HG02588 (cell line): Measurements from ENCODE around the gene GCK.

Experiments
- ATAC-seq: cut with Tn5 transposase; IDR thresholded peaks from one replicate; pipeline ENCODE4 v1.9.1; 2021; ENCODE audit warnings: mild to moderate bottlenecking, moderate library complexity; ENCODE audit not compliant: unreplicated experiment

Gene GCK

DNA sequence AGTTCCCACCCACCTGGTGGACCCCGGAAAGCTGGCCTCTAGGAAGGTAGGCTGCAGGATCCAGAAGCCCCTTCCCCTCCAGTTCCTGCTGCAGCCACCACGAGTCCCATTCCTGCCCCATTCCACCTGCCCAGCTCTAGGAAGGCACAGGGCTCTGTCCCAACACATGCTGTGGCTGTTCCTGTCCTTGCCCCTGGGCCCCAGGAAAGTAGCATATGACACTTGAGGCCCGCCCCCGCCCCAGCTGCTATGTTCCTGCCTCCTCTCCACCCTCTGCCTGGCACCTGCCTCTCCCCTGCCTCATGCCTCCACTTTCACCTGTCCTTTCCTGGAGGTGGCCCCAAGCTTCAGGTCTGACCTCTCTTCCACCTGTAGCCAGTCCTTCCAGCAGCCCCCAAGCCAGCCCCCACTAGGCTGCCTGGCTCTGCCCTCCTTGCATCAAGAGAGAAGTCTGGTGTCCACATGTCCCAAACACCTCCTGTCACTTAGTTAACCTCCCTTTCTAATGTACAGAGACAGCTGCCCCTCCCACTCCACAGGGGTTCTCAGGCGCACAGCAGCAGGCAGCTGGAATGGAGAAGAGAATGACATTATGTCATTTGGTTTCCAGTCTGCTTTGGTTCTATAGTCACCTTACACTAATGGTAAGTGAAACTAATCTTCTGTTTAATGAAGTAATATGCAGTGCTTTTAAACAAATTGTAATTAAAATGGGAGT, 34.3 kb upstream of the GCK start:
- no peak for ATAC-seq

DNA sequence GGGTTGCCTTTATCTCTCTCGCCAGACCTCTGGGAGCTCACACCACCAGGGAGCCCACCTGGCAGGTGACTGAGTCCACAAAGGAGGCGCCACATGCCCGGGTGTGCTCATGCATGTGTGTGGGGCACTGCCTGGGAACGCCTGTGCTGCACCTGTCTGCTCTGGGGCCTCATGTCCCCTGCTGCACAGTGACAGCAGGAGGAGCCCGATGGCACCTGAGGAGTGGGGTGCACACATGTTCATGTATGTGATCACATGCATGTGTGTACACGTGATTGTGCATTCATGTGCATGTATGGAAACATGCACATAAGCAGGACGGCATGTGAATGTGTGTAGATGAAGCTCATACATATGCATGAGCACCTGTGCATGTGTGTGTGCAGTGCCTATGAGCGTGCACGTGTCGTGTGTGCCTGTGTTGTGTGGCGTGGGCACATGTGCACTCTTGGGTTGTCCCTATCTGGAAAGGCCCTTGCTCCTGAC, 33.6 kb upstream of the GCK start:
- ATAC-seq: no peak

DNA sequence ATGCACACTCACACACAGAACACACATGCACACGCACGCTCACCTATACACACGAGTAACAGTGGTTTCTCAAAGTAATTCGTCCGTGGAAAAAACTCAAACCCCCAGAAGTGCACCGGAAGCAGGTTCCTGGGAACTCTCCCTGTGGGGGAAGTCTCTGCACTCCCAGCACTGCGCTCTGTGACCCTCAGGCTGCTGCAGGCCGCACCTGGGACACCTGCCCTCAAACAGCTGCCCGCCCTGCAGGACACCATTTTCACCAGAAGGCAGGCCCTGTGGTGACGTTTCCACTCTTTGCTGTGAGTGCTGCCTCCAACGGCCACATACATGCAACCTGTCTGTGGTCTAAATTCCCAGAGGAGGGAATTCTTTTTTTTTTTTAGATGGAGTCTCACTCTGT, 32.8 kb upstream of the GCK start:
- ATAC-seq: no peak

DNA sequence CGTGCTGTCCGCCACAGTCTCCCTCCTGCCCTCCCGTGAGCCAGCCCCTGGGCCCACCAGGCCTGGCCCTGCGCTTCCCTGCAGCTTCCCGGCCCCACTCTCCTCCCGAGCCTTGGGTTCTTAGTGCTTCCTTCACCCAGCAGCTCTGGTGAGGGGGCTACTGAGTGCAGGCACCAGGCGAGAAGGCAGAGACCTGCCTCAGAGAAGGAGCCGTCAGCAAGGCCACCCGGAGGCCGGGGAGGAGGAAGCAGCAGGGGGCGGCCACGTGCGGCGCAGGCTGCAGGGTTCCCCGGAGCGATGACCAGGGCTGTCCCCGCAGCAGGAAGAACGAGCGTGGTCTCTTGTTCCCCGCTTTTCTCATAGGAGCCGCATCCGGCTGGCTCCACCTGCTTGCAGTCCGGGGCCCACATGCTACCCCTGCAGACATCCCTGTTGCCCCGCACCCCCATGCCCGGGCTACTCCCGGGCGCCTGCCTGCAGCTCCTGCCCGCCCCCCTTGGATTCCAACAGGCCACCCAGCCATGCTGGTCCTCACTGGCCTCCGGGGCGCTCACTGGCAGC, 32.1 kb upstream of the GCK start:
- no peak for ATAC-seq

DNA sequence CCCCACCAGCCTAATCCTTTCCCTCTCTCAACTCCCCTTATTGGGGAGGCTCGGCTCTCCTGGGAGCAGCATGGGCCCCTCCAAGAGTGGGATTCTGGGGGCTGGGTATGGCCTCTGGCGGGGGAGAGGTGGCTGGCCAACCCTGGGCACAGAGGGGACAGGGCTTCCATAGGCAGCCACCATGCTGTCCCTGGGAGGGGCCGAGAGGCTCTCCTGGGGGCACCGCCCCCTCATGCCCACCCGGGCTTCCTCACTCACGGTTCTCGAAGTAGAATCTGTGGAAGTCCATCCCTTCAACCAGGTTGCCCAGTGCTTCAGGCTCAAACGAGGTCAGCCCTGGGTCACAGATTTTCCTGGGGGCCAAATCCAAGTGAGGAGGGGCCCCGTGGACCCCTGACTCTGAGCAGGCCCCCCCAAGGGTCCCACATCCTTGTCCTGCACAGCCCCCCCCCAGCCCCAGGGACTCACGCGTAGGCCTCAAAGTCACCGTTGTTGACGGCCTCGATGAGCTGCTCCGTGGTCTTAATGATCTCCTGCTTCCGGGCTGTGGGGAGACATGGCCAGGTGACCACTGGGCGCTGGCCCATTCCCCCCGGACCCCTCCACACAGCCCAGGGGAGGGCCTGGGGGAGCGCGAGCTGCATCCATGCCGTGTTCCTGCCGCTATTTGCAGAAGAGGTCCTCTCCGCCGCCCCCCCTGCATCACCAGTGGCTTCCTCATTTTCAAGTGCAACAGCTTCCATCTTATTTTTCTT, 31.3 kb upstream of the GCK start:
- no peak for ATAC-seq

DNA sequence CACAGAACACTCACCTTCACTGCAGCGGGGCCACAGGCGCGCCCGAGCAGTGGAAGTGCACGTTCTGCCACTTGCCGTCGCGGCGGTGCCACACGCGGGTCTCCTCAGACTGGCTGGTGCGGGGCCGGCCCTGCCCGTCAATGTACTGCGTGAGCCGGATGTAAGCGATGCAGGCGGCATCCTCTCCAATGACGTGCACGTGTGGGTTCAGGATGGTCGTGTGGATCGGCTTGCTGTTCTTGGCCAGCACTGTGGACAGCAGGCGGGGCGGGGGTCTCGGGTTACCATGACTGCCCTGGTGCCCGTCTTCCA, 30.8 kb upstream of the GCK start:
- ATAC-seq: no peak

DNA sequence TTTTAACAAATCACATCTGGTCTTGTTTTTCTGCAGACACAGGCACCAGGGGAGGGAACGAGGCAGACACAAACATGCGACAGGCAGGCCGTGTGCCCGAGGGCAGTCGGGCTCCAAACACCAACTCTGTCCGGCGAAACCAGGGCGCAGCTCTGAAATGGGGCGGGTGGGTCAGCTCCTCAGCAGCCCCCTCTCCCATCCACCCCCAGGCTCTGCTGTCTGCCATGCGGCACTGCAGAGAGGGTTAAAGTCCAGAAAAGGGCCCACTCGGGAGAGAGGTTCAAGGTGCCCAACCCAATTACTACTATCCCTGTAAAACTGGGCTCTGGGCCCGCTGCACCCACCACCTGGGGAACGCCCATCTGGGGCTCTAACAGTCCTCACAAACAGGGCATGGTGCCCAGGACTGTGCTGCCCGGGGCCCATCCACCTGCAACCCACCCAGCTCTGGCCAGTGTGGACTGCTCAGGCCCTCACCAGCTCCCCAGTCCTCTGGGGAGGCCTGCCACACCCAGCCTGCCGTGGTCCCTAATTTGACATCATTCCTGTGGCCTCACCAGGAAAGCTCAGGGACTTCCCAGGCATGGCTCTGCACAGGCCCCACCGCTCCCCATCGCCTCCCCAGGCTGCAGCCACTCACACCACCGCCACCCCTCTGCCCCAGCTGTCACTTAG, 30.3 kb upstream of the GCK start:
- ATAC-seq: no peak

DNA sequence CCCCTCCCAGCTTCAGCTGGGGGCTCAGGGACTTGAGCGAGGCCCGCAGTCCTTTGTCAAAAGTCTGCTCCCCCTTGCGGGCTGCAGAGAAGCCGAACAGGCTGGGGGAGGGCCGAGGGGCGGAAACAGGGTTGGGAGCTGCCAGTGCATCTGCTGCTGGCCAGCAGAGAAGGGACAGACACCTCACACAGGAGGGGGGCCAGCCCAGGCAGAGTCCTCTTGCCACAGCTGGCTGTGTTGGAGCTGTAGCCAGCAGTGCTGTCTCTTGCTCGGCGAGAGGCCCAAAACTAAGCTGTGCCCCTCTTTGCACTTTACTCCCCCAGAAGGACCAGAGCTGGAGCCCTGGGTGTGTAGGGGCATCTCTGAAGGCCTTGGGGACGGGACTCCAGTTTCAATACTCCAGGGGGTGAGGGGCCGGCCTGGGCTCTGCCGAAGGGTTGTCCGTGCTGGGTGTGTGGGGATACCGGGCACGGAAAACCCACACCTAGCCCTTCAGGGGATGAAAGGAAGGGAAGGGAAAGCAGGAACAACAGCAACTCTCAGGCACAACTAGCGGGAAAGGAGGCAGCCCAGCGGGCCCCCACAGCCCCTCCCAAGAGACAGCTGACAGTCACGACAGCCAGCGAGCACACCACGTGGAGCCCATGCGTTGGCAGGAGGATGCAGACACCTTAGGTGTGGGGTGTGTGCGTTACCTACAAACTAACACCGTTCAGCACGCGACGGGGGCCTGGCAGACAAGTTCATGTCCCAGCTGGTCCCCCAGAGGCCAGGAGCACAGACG, 29.4 kb upstream of the GCK start:
- no peak for ATAC-seq

DNA sequence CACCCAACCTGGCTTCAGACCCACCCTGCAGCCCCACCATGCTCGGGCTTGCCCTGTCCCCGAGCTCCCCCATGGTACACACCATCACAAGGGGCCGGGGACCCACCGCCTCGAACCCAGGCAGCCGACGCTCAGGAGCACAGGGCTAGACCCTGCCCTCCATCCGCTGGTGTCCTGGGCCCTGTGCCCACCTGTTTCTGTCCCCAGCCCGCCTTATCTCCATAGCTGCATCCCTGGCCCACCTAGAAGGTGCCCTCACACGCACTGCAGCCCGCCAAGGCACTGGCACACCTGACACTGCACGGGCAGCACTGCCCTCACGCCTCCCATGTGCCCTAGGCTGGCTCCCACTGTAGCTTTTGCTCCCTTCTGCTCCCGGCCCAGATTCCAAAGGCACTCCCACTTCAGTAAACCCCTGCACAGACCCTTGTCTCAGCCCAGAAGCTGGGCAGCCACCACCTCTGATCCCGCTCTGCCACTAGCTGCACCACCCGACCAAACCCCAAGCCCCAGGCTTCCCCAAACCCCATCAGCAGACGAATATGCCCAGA, 28.7 kb upstream of the GCK start:
- ATAC-seq: no peak

DNA sequence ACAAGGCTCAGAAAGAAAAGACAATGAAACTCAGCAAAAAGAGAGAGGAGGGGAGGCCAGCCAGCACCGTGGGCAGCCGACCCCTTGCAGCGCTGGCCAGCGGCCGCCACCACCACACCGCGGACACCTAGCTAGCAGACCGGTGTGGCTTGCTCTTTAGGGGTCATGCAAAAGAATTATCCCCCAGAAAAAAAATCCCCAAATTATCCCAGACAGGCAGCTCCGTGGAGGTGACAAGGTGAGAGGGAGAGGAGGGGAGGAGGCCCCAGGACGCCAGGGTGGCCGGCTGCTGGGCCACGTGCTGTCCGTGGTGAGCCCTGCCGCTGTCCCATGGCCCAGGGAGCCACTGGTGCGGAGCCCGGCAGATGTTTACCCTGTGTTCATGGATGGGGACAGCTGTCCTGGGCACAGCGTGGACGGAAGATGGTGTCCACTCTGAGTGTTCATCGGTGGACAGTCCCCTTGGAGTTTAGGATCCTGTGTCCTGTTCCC, 28.0 kb upstream of the GCK start:
- ATAC-seq: no peak

DNA sequence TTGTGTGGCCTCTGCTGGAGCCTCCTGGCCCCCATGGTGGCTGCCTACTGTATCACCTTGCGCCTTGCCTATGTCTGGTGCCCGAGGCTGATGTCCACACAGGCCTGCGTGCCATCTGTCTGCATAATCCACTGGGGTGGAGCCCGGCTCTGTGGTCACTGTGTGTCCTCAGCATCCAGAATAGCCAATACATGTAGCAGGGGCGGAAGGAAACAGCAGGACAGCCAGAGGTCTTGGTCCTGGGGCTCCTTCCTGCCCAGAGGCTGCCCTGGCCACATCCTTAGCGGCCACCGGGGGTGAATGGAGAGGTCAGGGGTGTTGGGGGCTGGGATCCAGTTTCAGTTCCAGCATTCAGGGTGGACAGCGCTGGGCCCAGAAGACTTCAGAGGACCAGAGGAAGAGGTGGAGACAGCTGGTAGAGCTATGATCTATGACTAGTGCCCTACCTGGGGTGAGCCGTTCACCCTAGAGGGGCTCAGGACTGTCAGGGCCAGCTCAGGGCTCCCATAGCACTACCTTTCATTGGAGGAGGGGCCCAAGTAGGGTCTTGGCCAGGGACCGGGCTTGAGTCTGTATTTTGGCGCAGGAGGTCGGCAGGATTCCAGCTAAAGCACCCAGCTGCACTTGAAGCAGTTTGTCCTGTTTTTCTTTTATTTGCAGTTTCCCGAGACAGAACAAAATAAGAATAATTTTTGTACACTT, 27.4 kb upstream of the GCK start:
- no peak for ATAC-seq

DNA sequence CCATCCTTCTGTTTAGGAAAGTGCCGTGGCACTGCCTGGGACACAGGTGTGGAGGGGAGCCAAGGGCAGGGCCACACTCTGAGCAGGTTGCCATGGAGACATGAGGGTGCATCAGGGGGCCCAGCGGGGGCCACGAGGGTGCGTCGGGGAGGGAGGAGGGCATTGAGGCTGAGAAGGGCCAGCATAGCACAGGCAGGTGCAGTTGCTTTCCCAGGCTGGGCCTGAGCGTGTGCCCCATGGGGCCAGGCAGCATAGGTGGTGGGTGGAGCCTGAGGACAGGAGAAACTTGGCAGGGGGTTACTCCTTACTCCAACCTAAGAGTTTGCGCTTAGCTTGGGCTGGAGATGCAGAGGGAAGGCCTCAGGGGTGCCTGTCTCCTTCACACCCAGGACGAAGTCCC, 26.8 kb upstream of the GCK start:
- no peak for ATAC-seq

DNA sequence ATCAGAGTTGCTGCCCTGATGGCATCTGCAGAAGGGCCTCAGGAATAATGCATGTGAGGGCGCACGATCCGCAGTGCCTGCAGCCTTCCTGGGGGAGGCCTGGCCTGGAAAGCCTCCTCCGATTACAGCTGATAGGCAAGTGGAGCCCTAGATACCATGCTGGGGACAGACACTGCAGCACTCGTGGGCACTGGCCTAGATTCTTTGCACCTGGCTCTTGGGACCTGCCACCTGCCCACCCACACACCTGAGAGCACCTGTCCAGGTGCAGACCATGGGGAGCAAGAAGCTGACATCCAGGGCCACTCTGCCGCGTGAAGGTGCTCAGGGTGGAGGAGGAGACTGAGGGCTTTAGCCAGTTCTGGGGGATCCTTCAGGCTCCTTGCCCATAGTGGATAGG, 26.3 kb upstream of the GCK start:
- no peak for ATAC-seq

DNA sequence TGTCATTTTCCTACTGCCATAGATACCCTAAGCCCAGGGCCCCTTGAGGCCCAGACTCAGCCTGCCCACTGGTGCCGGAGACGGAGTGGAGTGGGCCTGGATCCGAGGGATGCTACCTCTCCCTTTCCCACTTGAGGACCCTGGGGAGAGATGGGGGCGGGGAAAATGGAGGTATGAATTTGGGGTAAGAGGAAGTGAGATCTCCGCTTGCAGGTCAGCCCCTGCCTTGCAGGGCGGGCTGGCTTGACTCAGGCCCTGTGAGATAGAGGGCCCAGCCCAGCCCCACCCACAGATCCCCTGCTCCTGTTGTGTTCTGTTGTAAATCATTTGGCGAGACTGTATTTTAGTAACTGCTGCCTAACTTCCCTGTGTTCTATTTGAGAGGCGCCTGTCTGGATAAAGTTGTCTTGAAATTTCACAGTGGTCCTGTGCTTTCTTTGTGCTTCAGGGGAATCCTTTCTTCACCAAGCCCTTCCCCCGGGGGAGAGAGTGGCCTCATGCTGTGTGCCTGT, 24.7 kb upstream of the GCK start:
- no peak for ATAC-seq

DNA sequence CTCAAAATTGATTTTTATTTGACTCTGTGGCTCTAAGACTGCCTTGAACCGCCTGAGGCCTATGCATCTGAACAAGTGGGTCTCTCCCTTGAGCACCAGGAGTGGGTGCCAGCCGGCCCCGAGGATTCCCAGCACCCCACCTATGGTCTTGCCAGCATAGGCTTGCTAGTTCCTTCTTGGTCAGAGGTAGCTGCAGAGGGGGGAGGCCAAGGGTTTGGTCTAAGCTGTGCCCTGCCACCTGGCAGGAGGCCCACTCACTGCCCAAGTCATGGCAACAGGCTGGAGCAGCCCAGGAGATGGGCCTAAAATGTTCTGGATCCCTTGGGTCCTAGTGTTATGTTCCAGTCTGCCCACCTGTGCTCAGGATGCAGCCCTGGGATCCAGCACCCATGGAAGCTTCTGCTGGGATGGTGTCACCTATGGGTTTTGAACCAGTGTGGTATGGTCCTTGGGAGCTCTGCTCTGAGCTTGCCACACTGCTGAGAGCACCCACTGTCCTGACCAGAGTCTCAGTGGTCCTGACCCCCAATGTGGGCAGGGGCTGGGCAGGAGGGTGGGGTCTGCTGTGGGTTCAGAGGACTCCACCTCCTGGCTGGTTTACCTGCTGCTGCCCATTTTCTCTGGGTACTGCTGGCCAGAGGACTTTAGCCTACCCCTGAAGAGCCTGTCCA, 24.1 kb upstream of the GCK start:
- no peak for ATAC-seq

DNA sequence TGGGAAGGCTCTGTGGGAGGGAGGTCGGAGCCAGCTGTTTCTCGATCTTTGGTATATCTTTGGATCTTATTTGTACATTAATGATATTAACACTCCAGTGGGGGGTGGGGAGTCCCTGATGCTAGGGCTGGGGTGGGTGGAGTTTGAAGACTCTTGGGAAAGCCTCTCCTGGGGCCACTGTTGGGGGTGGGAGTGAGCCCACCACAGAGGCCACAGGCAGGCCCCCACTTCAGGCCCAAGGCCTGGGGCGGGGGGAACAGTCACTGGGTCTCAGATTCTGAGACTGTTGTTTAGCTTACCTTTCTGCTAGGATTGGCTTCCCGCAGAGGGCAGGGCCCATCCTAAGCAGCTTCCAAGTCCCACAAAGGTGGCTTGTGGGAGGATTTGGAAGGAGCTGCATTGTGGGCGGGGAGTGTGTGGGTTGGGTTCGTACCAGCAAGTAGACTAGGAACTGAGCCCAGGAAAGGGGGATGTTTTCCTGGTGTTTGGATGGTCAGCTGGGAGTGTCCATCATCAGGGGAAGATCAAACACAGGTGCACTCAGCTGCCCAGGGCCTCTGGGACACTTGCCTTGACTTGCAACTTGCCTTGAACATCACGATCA, 23.4 kb upstream of the GCK start:
- ATAC-seq: no peak

DNA sequence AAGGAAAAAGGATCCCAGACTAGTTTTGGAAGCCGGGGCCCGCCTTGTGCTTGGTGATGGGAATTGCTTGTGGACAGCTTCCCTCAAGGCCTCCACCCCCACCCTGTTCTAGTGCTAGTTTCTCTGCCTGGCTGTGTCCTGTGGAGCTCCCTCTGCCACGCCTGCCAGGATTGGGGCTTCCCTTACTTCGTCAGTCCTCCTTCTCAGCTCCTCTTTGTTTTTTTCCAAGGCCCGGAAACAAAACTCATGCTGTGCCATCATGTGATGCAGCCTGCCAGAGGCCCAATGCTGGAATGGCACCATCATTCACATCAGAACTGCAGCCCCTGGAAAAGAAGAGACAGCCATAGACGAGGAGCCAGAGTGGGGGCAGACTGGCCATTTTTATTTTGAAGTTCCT, 22.8 kb upstream of the GCK start:
- ATAC-seq: no peak

DNA sequence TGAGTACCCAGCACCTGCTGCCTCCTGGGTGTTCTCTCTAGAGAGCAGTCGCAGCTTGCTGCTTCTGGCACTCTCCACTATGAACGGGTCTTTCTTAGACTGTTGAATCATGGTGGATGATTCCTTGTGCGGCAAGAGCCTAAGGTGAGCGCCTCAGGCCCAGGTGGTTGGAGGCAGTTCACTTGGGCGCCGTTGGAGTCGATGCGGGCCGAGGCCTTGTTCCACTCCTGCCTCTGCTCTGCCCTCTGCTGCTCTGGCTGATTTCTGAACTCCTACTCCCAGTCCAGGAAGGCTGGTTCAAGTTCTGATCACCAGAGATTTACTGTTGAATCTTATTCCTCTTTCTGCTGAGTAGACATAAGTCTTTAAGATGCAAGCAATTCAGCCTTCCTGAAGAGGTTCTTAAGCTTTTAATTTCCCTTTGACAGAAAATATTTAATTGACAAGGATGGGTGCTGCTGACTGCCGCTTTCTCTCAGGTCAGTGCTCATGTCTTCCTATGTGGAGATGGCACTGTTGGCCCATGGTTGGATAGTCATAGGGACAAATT, 22.0 kb upstream of the GCK start:
- ATAC-seq: no peak

DNA sequence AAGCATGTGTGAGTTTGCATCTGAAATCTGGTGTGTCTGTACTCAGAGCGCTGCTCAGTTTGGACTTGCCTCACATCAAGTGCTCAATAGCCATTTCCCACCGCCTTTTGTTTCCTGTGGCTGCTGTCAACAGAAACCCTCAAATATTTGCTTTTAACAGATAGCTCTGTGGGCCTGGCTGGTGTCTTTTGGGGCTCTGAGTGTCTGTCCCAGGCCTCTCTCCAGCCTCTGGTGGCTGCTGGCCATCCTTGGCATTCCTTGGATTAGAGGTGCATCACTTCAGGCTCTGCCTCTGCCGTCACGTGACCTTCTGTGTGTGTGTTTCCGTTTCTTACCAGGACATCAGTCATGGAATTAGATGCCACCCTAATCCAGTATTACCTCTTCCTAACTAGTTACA, 20.9 kb upstream of the GCK start:
- no peak for ATAC-seq
